ENCODE results near the gene CDK1. TPM values are rescaled to one million over a fixed set of nuclear protein-coding genes. Genes with fewer than 3 reads are reported as not detected.

The CDK1 gene
- total and polyA plus RNA-seq, 4 donors: 1.2 to 3.3 (median 2.6) TPM

DNA sequence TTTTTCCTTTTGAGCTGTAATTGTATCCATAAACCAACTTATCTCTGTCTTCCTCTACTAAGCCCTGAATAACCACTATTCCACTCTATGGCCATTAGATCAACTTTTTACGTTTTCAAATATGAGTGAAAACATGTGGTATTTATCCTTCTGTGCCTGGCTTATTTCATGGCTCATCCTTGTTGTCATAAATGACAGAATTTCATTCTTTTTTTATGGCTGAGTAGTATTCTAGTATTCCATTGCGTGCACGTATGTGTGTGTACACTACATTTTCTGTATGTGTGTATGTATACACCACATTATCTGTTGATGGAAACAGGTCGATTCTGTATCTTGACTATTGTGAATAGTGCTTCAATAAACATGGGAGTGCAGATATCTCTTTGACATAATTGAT lies 11.1 kb downstream of the CDK1 start:
- intact Hi-C loops (cut with DNase I): no loop called here
- DNase-seq: no peak
- ATAC-seq (ENCODE audit: low FRiP score): no peak
- 74 to 95% methylated on average over 4 of the region's 4 CpGs for WGBS, 2 donors
- no peaks in the 10 kb centered on the region for H3K27me3 ChIP-seq (ENCODE audit: control insufficient read depth in 1 of 2, insufficient read depth in 2 of 2, low read length in 1 of 2)
- H3K9me3 ChIP-seq (ENCODE audit: control insufficient read depth, low read length): no peaks in the 10 kb centered on the region
- H3K4me3 ChIP-seq (ENCODE audit: low read length in 2 of 2): no peak overlapping the region
- no peak overlapping the region for H3K27ac ChIP-seq (ENCODE audit: low read depth in 1 of 2, low read length in 2 of 2)
- no peaks in the 10 kb centered on the region for H3K36me3 ChIP-seq (ENCODE audit: control insufficient read depth in 1 of 2, insufficient read depth in 2 of 2, low read length in 1 of 2)
- no peaks in the 10 kb centered on the region for H3K4me1 ChIP-seq (ENCODE audit: control insufficient read depth in 1 of 2, insufficient read depth in 2 of 2, low read length in 2 of 2)

- no peak for DNase-seq
- no peak for ATAC-seq (ENCODE audit: low FRiP score)
- intact Hi-C loops (cut with DNase I): no loop called here
Measured at GRCh38 chr10:60794953-60795352, 16.7 kb downstream of the CDK1 start.

DNA sequence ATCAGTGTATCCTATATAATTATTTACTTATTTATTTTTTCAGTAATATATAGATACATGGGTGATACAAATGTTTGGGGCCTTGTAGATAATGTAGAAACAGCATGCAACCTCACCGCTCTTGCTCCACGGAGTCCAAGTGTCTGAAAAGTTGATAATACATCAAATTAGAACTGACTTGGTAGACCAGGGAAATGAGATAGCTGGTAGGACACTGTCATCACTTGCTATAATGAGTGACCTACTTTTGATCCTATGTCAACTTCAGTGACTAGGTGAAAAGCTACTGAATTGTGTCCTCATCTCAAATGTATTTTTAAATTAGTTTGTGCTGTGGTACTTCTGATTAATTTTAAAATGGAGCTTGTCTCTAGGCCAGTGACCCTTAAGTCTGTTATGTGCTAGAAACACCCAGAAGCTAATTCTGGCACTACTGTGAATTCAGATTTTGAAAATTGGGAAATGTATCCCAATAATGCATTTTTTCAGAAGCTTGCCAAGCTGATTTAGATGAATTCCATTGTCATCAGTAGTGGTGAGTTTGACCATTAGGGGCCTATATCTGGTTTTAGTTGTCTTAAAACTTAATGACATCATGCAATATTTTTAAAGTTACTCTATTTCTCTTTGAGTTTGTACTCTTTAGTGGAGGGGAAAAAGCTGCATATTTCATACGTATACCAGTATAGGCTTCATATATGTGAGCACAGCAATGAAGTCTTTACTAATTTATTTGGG lies 17.4 kb downstream of the CDK1 start:
- WGBS, 2 donors: 96 to 98% methylated on average over 3 of the region's 3 CpGs
- no peak overlapping the region for H3K27ac ChIP-seq (ENCODE audit: low read depth in 1 of 2, low read length in 2 of 2)
- no peaks in the 10 kb centered on the region for H3K36me3 ChIP-seq (ENCODE audit: control insufficient read depth in 1 of 2, insufficient read depth in 2 of 2, low read length in 1 of 2)
- ATAC-seq (ENCODE audit: low FRiP score): no peak
- H3K4me3 ChIP-seq (ENCODE audit: low read length in 2 of 2): no peak overlapping the region
- no peaks in the 10 kb centered on the region for H3K27me3 ChIP-seq (ENCODE audit: control insufficient read depth in 1 of 2, insufficient read depth in 2 of 2, low read length in 1 of 2)
- intact Hi-C loops (cut with DNase I): no loop called here
- no peaks in the 10 kb centered on the region for H3K9me3 ChIP-seq (ENCODE audit: control insufficient read depth, low read length)
- no peak for DNase-seq
- H3K4me1 ChIP-seq (ENCODE audit: control insufficient read depth in 1 of 2, insufficient read depth in 2 of 2, low read length in 2 of 2): no peaks in the 10 kb centered on the region

More at GRCh38 chr10:60794953-60795352, 16.7 kb downstream of the CDK1 start:
- H3K4me1 ChIP-seq (ENCODE audit: control insufficient read depth in 1 of 2, insufficient read depth in 2 of 2, low read length in 2 of 2): no peaks in the 10 kb centered on the region
- no peaks in the 10 kb centered on the region for H3K36me3 ChIP-seq (ENCODE audit: control insufficient read depth in 1 of 2, insufficient read depth in 2 of 2, low read length in 1 of 2)
- no peak overlapping the region for H3K4me3 ChIP-seq (ENCODE audit: low read length in 2 of 2)
- no peaks in the 10 kb centered on the region for H3K9me3 ChIP-seq (ENCODE audit: control insufficient read depth, low read length)
- H3K27ac ChIP-seq (ENCODE audit: low read depth in 1 of 2, low read length in 2 of 2): no peak overlapping the region
- H3K27me3 ChIP-seq (ENCODE audit: control insufficient read depth in 1 of 2, insufficient read depth in 2 of 2, low read length in 1 of 2): no peaks in the 10 kb centered on the region
- 89 to 93% methylated on average over 4 of the region's 4 CpGs for WGBS, 2 donors

GRCh38 chr10:60796481-60796880 lies 18.2 kb downstream of the CDK1 start:
- Histone ChIP-seq H3K4me1 (ENCODE audit: control insufficient read depth in 1 of 2, insufficient read depth in 2 of 2, low read length in 2 of 2) (no peaks in the 10 kb centered on the region), H3K27me3 (ENCODE audit: control insufficient read depth in 1 of 2, insufficient read depth in 2 of 2, low read length in 1 of 2) (no peaks in the 10 kb centered on the region), H3K36me3 (ENCODE audit: control insufficient read depth in 1 of 2, insufficient read depth in 2 of 2, low read length in 1 of 2) (no peaks in the 10 kb centered on the region), H3K4me3 (ENCODE audit: low read length in 2 of 2) (no peak overlapping the region), H3K27ac (ENCODE audit: low read depth in 1 of 2, low read length in 2 of 2) (no peak overlapping the region), H3K9me3 (ENCODE audit: control insufficient read depth, low read length) (no peaks in the 10 kb centered on the region)
- intact Hi-C loops (cut with DNase I): no loop called here
- no peak for DNase-seq
- no peak for ATAC-seq (ENCODE audit: low FRiP score)
- 94 to 97% methylated on average over 1 of the region's 1 CpG for WGBS, 2 donors

GRCh38 chr10:60797200-60797599 lies 18.9 kb downstream of the CDK1 start:
- Histone ChIP-seq H3K9me3 (ENCODE audit: control insufficient read depth, low read length) (no peaks in the 10 kb centered on the region), H3K27me3 (ENCODE audit: control insufficient read depth in 1 of 2, insufficient read depth in 2 of 2, low read length in 1 of 2) (no peaks in the 10 kb centered on the region), H3K4me1 (ENCODE audit: control insufficient read depth in 1 of 2, insufficient read depth in 2 of 2, low read length in 2 of 2) (no peaks in the 10 kb centered on the region), H3K27ac (ENCODE audit: low read depth in 1 of 2, low read length in 2 of 2) (no peak overlapping the region), H3K4me3 (ENCODE audit: low read length in 2 of 2) (no peak overlapping the region), H3K36me3 (ENCODE audit: control insufficient read depth in 1 of 2, insufficient read depth in 2 of 2, low read length in 1 of 2) (no peaks in the 10 kb centered on the region)
- DNase-seq (no peak), ATAC-seq (ENCODE audit: low FRiP score) (no peak)
- 88 to 94% methylated on average over 6 of the region's 6 CpGs for WGBS, 2 donors
- intact Hi-C loops (cut with DNase I): no loop called here

DNA sequence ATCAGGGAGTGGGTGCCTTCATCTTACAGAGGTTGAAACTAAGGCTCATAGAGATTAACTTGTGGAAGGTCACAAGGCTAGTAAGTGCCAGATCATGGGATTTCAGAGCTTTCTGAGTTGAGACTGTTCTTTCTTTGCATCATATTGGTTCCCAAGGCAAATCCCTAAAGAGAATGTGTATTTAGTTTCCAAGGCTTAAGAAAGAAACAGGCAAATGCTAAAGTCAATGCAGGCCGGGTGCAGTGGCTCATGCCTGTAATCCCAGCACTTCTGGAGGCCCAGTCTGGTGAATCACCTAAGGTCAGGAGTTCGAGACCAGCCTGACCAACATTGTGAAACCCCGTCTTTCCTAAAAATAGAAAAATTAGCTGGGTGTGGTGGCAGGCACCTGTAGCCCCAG lies 19.8 kb downstream of the CDK1 start:
- no peaks in the 10 kb centered on the region for H3K9me3 ChIP-seq (ENCODE audit: control insufficient read depth, low read length)
- no peak overlapping the region for H3K27ac ChIP-seq (ENCODE audit: low read depth in 1 of 2, low read length in 2 of 2)
- H3K4me1 ChIP-seq (ENCODE audit: control insufficient read depth in 1 of 2, insufficient read depth in 2 of 2, low read length in 2 of 2): no peaks in the 10 kb centered on the region
- ATAC-seq (ENCODE audit: low FRiP score): no peak
- intact Hi-C loops (cut with DNase I): no loop called here
- no peak overlapping the region for H3K4me3 ChIP-seq (ENCODE audit: low read length in 2 of 2)
- WGBS, 2 donors: 96 to 99% methylated on average over 3 of the region's 3 CpGs
- H3K27me3 ChIP-seq (ENCODE audit: control insufficient read depth in 1 of 2, insufficient read depth in 2 of 2, low read length in 1 of 2): no peaks in the 10 kb centered on the region
- H3K36me3 ChIP-seq (ENCODE audit: control insufficient read depth in 1 of 2, insufficient read depth in 2 of 2, low read length in 1 of 2): no peaks in the 10 kb centered on the region
- DNase-seq: no peak

DNA sequence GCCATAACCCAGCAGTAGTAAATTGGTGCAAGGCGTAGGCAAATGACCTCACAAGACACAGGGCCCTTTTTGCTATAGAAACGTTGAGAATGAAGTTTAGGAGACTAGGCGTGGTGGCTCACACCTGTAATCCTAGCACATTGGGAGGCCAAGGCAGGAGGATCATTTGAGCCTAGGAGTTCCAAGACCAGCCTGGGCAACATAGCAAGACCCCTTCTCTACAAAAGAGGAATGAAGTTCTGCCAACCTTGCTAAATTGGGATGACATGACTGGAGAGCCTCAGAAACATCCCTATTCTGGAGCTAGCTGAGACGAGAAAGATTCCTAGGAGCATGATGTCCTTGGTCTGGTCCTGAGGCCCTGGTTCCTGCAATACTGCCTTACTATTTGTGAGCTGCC lies 20.6 kb downstream of the CDK1 start:
- no peak overlapping the region for H3K27ac ChIP-seq (ENCODE audit: low read depth in 1 of 2, low read length in 2 of 2)
- 95 to 98% methylated on average over 4 of the region's 4 CpGs for WGBS, 2 donors
- intact Hi-C loops (cut with DNase I): no loop called here

DNA sequence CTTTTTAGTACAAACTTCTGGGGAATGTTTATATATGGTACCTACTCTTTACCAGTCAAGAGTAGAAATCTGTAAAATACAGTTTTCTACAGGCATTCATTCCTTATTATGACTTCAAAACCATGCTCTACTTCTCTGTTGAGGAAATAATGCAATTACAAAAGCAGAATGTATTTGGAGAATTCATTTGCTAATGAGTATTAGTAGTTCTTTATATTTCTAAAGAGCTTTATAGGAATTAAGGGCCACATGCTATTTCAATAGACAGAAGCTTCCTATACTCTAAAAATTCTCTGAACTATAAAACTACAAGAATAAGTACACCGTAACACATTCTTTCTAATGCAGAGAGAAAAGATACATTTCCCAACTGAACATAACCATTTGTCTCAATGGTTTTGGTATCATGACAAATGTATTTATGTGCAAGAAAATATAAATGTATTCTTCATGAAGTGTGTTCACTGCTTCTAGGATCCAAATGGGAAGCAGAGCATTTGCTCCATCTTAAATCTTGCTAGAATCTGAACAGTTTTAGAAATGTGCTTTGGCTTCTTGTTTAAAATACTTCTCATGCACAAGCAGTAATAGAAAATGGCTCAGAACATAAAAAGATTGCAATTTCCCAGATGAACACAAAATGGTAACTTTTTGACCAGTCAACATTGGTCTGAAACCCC lies 21.8 kb downstream of the CDK1 start:
- H3K4me1 ChIP-seq (ENCODE audit: control insufficient read depth in 1 of 2, insufficient read depth in 2 of 2, low read length in 2 of 2): no peaks in the 10 kb centered on the region
- ATAC-seq (ENCODE audit: low FRiP score) (no peak), DNase-seq (no peak)
- H3K9me3 ChIP-seq (ENCODE audit: control insufficient read depth, low read length): no peaks in the 10 kb centered on the region
- intact Hi-C loops (cut with DNase I): loop anchor here in 1 of 2 donors (10.0 kb wide), 1 partner anchor 335 kb away; no protein-coding TSS in a partner anchor
- H3K4me3 ChIP-seq (ENCODE audit: low read length in 2 of 2): no peak overlapping the region
- no peaks in the 10 kb centered on the region for H3K36me3 ChIP-seq (ENCODE audit: control insufficient read depth in 1 of 2, insufficient read depth in 2 of 2, low read length in 1 of 2)
- H3K27ac ChIP-seq (ENCODE audit: low read depth in 1 of 2, low read length in 2 of 2): no peak overlapping the region
- 98 to 100% methylated on average over 1 of the region's 1 CpG for WGBS, 2 donors
- H3K27me3 ChIP-seq (ENCODE audit: control insufficient read depth in 1 of 2, insufficient read depth in 2 of 2, low read length in 1 of 2): no peaks in the 10 kb centered on the region

More for the DNA sequence above, 20.6 kb downstream of the CDK1 start:
- Histone ChIP-seq H3K27me3 (ENCODE audit: control insufficient read depth in 1 of 2, insufficient read depth in 2 of 2, low read length in 1 of 2) (no peaks in the 10 kb centered on the region), H3K36me3 (ENCODE audit: control insufficient read depth in 1 of 2, insufficient read depth in 2 of 2, low read length in 1 of 2) (no peaks in the 10 kb centered on the region), H3K9me3 (ENCODE audit: control insufficient read depth, low read length) (no peaks in the 10 kb centered on the region), H3K4me1 (ENCODE audit: control insufficient read depth in 1 of 2, insufficient read depth in 2 of 2, low read length in 2 of 2) (no peaks in the 10 kb centered on the region), H3K4me3 (ENCODE audit: low read length in 2 of 2) (no peak overlapping the region)
- ATAC-seq (ENCODE audit: low FRiP score): no peak
- no peak for DNase-seq

GRCh38 chr10:60800918-60801317 lies 22.6 kb downstream of the CDK1 start:
- Histone ChIP-seq H3K4me1 (ENCODE audit: control insufficient read depth in 1 of 2, insufficient read depth in 2 of 2, low read length in 2 of 2) (no peaks in the 10 kb centered on the region), H3K36me3 (ENCODE audit: control insufficient read depth in 1 of 2, insufficient read depth in 2 of 2, low read length in 1 of 2) (no peaks in the 10 kb centered on the region), H3K4me3 (ENCODE audit: low read length in 2 of 2) (no peak overlapping the region), H3K9me3 (ENCODE audit: control insufficient read depth, low read length) (no peaks in the 10 kb centered on the region), H3K27me3 (ENCODE audit: control insufficient read depth in 1 of 2, insufficient read depth in 2 of 2, low read length in 1 of 2) (no peaks in the 10 kb centered on the region), H3K27ac (ENCODE audit: low read depth in 1 of 2, low read length in 2 of 2) (no peak overlapping the region)
- DNase-seq (no peak), ATAC-seq (ENCODE audit: low FRiP score) (no peak)
- intact Hi-C loops (cut with DNase I): loop anchor here in 1 of 2 donors (10.0 kb wide), 1 partner anchor 334 kb away; no protein-coding TSS in a partner anchor

Data from aorta (tissue), 5 donors.